Stimulated activated CD4-positive, alpha-beta T cell treated with anti-CD3 and anti-CD28 coated beads, Interleukin-4, amount 100 ng/mL, for 48 hours (primary cell): ENCODE measurements around the gene ABCF2.

Experiments used
- DNase-seq, 2 donors: peaks; one replicate each; pipeline ENCODE4 v3.0.0-alpha.2; 2020; ENCODE audit warnings: low read depth in 2 of 2

The ABCF2 gene

DNA sequence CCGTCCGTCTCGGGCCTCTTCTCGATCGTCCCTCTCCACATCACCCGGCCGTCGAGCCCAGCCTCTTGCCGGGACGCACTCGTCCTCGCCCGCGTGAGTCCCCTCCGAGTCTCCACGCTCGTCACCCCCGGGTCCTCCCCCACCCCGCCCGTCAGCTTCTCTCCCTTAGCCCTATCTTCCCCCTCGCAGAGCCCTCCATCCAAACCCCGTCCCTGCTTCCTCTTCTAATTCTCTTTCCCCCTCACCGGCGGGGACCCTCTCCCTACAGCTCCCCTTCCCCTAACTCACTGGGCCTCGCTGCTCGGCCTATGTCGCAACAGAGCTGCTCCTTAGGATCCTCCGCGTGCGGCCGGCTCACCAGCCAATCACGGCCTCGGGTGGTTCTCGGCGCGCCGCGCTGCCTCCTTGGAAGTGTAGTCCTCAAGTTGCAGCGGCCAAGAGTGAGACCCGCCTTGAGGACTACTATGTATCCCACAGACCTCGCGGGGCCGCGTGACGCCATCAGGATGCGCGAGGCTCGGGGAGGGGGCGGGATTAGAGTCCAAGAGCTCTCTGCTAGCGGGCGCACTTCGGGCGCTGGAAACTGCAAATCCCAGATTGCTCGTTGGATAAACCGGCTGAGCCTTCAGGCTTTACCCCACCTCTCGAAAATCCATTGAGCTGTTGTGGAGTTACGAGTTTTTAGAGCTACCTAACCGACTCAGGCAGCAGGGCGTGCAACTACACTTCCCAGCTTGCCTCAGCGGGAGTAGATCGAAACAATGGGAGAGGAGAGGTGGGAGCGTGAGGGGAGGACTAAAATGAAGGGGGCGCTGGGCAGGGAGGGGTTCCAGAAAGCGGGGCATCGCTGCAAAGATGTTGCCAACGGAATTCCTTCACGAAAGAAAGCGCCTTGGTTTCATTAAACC is at the start of gene ABCF2:
Gene ABCF2, minus strand, starts transcription at position 331 of the 908 bp plus-strand sequence. CDS start 747 bp downstream, outside the sequence.
- DNase-seq, result peak; percentile 97 to 98

DNA sequence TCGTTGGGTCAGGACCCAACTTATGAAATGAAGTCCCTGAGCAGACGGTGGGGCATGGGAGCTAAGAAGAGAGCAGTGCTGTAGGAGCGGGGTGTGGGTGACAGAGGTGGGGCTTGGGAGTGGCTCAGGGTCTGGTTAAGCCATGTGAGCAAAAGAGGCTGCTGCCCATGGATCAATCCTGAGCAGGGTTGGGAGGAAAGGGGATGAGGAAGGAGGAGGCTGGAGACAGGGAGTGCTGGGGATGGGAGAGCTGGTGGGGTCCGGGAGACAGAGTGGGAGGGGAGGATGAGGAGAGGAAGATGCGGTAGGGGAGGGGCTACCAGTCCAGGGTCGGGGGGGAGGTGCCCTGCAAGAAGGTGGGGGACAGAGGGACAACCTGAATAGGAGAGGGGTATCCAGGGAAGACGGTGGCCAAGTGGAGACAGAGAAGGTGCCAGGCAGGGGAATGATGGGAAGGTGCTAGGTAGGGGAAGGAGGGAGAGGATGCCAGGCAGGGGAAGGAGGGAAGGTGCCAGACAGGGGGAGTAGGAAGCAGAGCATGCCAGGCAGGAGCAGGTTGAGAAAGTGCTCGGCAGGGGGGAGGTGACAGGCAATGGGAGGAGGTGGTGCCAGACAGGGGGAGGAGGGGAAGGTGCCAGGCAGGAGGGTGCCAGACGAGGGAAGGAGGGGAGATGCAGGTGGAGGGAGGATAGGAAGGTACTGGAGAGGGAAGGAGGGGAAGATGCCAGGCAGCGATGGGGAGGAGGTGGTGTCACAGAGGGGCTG is 49.0 kb upstream of the ABCF2 start:
- no peak for DNase-seq

DNA sequence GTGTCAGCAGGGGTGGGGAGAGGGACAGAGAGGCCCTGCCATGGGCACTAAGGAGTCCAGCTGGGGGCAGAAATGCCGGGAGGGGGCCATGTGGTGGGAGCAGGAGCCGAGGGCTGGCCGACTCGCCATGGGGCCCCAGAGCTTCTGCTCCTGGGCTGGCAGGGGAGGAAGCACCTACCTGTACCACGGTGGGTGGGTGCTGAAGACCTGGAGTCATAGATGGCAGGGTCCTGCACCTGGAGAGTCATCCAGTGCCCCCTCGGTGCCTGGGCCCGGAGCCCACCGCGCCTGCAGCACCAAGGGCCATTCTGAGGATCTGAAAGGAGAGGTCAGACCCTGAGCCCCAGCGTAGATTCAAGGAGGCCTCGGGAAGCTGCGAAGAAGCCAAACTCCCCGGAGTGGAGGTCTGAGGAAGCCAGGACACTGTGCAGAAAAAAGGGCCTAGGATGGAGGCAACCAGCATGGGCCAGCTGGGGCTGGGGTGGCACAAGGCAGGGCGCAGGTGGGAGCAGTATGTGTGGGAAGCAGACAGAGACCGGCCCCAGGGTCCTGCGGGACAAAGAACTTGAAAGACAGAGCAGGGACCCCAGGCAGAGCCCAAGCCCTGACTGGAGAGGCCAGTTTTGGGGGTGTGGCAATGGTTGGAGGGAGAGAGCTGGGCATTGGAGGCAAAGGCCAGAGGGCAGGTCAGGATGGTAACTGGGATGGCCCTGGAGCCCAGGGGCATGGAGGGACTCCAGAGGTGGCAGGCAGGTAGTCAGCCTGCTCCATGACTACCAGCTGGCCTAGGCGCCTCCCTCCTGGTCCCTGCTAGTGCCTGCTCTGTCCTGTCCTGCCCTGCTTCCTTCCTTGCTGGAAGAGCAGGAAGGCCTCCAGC is 48.2 kb upstream of the ABCF2 start:
- no peak for DNase-seq

DNA sequence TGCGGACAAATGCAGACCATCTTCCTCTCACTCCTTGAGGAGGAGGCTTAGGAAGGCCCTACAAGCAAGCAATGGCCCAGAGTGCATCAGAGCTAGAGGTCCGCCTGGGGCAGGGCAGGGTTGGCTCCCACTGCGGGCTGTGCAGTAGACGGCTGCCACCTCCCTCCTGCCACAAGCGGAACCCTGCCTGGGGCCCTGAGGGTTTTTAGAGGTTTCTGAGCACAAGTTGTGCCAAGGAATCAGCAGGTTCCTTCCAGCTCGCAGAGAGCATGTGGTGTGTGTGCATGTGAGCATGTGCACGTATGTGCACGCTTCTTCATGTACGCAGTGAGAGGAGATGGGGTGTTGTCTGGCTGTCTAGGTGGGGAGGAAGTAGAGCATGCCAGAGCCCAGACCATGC is 47.4 kb upstream of the ABCF2 start:
- DNase-seq, result no peak

DNA sequence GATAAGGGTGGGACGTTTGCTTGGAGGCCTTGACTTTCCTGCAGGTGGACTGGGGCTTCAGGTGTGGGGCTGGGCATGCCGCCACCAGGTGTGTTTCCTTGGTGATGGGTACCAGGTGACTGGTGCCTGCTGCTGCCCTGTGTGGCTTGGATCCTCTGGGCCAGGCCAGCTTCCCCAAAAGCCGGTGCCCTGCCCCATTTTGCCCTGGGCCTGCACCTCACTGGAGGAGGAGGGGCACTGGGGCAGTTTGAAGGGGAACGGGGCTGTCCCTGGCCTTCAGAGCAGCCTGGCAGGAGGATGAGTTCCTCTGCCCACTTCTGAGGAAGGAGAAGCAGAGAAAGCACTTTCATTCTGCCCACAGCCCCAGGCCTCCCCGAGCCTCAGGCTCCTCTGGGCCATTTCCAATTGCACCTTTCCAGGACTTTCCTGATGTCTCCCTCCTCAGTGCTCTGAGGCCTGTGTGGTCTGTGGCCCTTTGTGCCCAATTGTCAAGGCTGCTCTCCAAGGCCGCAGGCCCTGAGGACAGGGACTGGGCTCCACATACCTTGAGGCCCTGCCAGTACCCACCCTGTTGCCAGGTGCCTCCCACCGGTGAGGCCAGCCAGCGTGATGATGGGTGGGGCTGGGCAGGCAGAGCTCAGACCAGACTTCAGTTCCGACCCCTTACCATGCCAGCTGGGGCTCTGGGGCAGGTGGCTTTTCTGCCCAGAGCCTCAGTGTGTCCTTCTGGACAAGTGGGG is 46.8 kb upstream of the ABCF2 start:
- DNase-seq, result no peak

DNA sequence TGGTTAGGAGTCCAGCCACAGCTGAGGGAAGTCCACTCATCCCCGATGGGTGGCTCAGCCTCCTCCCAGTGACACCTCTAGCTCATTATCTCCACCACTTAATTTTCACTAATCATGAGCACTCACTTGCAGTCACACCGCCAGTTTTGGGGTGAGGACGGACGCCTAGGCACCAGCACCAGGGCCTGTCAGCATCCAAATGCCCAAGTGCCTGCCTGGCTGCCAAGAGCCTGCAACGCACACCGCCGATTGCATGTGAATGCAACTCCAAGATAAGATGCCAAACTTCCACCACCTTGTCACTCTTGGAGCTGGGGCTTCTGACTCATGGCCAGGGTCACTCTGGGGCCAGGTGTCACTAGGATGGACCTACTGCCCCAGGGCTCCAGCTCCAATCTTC is 45.9 kb upstream of the ABCF2 start:
- no peak for DNase-seq

DNA sequence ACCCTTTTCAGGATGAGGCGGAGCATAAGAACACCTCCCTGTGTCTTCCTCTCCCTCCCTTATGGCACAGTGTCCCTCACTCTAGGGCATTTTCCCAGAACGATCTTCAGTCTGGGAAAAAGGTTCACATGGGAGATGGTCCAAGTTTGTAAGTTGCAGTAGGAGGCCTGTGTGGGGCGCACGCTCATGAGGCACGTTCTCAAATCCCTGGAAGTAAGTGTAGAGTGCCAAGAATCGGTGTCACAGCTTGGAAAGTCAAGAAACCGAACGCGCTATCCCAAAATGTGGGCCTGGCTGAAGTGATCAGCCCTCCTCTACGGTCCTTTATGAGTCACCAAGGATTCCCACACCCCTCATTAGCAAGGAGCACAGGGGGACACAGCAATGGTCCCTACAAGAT is 45.4 kb upstream of the ABCF2 start:
- no peak for DNase-seq

DNA sequence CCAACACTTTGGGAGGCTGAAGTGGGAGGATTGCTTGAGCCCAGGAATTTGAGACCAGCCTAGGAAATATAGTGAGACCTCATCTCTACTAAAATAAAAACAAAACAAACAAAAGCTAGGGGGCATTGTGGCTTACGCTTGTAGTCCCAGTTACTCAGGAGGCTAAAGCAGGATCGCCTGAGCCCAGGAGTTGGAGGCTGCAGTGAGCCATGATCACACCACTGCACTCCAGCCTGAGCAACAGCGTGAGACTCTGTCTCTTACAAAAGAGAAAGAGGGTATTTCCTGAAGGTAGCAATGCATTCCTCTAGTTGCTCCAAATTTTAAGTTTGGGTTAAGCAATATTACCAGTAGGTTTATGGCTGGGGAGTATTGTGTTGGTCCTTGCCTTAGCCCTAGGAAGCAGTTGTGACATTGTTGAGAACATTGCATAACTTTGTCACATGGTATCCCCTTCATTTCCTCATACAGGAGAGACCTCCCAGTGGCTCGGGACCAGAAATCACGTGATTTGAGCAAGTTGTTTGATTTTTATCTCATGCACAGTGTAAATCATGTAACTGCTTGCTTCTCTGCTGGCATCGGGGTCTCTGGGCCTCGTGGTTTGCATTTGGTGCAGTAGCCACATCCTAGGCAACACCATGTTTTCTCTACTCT is 44.8 kb upstream of the ABCF2 start:
- DNase-seq, result no peak

DNA sequence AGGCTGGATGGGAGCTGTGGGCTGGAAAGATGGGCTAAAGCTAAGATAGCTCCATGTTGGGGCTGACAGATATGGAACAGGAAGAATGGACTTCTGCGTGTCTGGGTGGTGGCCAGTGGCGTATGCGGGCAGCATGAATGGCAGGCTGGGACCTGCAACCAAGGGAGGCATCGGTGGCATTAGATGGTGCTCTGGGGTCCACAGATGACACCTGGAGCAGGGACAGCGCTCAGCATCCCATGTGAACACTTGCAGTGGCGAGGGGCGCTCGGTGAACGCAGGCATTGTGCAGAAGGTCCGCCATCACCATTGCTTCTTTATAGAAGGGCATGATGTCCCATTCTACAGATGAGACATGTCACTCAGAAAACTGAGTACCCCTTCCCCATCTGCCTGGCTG is 42.5 kb upstream of the ABCF2 start:
- no peak for DNase-seq

DNA sequence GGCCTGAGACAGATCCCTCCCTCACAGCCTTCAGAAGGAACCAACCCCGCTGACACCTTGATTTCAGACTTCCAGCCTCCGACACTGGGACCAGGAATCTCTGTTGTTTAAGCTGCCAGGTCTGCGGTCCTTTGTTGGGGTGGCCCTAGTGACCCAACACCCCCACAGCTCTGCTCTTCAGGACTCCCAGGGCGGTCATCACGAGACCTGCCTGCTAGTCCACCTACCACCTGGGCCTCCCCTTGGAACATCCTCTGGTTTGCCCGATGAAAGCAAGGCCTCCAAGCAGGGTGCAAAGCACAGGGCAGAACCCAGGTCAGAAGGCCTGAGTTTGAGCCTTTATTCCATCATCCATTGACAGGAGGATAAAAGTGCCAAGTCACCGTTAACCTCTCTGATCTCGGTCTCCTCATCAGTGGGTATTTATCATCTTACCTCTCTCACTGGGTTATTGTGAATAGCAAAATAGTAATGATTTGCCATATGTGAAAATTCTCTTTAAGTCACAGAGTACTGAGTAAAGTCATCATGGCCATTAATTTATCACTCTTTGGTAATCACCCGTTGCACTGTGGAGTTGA is 38.4 kb upstream of the ABCF2 start:
- DNase-seq, result no peak

DNA sequence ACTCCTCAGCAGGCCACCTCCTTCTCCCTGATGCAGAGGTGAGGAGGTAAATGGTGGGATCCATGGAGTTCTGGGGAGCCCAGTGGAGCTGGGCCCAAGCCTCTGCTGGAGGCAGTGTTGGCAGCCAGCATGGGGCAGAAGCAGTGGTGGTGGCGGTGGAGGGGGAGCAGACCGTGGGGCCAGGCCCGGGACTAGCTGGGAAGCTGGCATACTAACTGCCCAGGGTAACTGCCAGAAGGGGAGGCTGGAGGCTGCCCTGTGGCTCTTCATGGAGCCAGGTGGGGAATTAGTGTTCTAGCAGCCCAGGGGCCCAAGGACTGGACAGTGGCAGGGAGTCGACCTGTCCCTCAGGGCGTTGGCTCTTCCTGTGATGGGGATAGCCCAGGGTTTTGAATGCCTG is 37.6 kb upstream of the ABCF2 start:
- no peak for DNase-seq

DNA sequence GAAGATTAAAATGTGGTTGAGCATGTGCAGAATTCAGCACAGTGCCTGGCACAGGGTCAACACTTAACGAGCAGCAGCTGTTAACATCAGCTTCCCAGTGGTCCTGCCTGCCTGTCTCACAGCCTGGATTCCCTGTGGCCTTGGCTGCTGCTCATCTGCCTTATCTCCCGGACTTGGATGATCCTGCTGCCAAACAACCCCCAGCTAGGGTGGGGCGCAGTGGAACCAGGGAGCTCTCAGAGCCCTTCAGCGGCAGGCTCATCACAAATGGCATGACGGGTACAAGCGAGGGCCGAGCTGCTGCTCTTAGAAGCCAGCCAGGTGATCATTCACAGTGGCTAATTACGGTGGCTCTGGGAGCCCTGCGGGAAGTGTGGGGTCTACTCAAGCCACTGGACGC is 34.5 kb upstream of the ABCF2 start:
- DNase-seq, result no peak

DNA sequence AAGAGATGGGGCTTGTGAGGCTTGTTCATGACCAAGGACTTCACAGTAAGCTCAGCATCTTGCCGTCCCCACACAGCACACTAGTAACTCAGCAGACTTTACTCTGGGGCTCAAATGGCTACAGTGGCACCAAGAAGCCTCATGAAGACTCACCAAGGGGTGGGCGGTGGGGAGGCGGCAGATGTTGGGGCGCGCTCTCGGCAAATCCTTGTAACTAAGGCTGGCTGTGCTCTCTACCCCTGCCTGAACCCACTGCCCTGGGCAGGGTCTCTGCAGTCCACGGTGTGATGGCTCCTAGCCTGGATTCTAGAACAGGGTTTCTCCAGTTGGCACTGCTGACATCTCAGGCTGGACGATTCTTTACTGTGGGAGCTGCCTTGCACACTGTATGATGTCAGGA is 33.9 kb upstream of the ABCF2 start:
- DNase-seq, result no peak

DNA sequence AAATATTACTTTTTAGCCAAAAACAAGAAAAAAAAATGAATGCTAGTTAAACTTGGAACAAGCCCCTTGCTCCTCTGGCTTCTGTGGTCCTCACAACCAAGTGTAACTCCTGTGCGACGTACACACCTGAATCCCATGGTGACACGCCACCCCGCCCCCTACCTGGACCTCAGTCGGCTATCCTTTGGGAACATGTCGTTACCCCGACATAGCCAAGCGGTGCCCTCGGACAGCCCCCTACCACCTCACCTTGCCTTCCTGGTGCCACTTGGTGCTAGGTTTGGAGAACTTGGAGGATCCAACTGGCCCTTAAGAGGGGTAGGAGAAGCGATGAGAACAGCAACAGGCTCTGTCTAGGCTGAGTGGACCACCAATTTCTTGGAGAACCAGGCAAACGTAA is 33.5 kb upstream of the ABCF2 start:
- DNase-seq, result no peak

DNA sequence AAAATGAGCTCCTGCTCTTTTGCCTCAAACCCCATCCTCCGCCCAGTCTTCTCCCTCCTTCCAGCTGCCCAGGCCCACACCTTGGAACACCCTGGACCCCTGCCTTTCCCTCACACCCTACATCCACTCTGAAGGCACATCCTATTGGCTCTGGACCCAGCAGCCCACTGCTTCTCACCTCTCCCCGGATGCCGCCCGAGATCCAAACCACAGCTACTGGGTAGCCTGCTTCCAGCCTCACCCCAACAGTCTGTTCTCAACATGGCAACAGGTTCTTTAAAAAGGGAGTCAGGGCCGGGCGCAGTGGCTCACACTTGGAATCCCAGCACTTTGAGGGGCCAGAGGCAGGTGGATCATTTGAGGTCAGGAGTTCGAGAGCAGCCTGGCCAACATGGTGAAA is 31.0 kb upstream of the ABCF2 start:
- DNase-seq, result no peak

DNA sequence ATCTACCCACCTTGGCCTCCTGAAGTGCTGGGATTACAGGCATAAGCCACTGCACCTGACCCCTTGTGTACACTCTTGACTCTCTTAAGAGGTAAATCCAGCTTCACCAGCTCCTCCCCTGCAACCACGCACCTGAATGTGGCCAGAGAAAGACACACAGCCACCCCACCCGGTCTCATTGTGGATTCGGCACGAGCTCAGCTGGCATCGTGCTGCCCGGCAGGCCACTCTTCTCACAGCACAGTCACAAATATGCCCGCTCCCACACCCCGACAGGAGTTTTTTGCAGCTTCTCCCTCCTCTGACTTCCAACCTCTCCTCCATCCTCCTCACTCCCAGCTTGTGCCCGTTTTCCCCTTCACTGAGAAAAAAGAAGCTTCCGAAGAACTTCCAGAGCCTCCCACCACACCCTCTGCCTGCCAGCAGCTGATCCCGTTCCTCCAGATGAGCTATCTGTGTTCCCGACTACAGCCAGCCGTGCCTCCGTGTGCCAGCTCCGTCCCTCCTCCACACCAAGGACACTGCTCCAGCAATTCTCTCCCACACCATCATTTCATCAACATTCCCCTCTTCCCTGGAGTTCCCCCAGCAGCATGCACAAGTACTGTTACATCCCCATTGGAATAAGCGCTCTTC is 29.5 kb upstream of the ABCF2 start:
- DNase-seq, result no peak

DNA sequence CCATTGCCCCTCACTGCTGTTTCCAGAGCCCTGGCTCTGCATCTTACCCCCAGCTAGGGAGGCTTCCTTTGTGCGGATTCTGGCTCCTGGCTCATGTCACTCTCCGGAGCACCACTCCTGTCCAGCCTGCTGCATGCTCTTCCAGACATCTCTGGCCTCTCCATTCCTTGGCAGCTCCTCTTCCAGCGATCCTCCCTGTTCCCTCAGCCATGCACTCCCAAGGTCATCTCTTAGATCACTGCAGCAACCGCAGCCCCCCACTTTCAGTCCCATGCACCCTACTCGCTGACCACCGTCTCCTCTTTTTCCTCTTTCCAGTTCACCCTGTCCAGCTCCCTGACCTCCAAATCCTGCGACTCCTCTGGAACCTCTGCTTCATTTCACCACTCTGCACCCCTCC is 28.4 kb upstream of the ABCF2 start:
- DNase-seq, result no peak

DNA sequence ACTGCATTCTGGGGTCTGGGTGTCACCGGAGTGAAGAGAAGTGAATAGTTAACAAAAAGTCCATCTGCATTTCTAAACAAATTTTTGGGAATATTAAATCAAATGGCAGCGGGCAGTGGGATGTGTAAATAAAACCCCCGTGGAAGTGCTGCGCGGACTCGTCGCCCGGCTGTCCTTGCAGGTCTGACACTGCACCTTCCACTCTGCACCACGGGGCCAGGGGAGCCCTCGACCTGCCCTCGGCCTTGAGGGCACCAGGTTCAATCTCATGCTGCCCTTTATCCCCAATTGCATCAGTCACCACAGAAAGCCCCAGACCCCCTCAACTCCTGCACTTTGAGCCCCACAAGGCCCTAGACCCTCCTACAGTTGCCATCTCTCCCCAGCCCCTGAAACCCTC is 27.8 kb upstream of the ABCF2 start:
- DNase-seq, result no peak

DNA sequence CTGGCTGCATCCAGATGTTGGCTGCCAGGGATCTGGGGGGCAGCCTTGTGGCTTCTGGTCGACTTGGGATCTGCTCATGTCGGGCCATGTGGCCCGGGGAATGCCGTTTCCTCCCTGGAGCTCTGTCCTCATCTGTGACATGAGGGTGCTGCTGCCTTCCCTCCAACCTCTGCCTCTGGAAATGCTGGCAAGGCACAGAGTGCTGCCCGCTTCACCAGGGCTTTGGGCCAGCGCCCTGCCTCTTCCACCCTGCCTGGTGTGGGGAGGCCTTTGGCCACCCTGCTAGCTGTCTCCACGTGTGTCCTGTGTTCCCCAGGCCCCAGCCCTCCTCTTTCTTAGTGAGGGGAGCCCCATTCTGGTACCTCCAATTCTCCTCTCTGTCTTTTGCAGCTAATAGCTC is 27.3 kb upstream of the ABCF2 start:
- DNase-seq, result no peak
